HG03571 (cell line): ENCODE data around the gene MAPKAPK2.
"Not testable (repeated sequence)": the region's sequence is repeated elsewhere in the genome, so short reads cannot be mapped to it uniquely, and the experiment has no call there.

ENCODE experiments used
- ATAC-seq: cut with Tn5 transposase; IDR thresholded peaks from one replicate; pipeline ENCODE4 v1.9.1; 2021; ENCODE audit not compliant: unreplicated experiment

Gene MAPKAPK2

DNA sequence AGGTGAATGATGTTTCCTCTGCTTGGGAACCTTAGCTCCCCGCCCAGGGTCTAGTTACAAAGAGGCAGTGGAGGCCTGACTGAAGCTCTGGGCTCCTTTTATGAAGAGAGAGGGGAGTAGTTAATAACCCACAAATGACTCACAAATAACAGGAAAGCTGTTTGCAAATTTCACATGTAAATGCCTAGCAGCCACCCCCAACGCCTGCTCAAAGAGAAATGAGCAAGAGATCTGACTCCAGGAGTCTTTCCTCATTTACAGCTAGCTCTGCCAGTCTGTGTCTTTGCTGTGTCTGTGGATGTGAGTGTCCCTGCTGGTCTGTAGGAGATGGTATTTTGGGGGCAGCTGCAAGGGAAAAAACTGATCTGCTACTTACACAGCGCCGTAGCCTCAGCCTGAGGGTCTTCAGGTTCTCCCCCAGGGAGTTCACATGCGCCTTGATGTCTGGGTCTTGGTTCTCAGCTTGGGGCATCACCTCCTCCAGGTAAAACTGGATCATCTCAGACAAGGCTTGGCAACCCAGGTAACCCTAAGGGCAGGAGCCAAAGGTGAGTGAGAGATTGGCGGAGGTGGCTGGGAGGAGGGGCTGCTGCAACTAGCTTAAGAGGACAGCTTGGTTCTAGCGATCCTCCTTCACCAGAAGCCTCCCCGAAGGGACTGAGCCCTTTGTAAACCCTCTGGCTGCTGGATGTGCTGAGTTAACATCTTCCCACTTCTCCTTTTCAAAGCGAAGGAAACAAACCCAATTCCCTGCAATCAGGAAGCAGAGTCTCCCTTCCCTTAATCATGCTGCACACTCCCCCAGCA lies 86.0 kb downstream of the MAPKAPK2 start, which contains the start of gene IL19:
Gene IL19, plus strand, starts transcription at position 243 of the 807 bp plus-strand sequence. CDS start 65,890 bp downstream, outside the sequence.
- ATAC-seq, result no peak

DNA sequence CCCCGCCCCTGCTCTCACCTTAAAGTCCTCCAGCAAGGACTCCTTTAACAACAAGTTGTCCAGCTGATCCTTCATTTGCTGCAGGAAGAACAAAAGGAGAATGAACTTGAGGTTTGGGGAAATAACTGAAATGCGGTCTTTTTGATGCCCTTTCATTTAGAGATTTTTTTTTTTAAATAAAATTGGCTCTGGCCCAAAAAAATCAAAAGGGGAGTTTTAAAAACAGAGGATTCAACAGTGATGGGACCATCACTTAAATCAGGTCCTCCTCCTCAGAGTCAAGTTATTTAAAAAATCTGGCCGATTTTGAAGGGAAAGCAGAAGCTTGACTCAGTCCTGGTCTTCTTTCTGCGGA lies 86.6 kb downstream of the MAPKAPK2 start:
- ATAC-seq, result no peak

DNA sequence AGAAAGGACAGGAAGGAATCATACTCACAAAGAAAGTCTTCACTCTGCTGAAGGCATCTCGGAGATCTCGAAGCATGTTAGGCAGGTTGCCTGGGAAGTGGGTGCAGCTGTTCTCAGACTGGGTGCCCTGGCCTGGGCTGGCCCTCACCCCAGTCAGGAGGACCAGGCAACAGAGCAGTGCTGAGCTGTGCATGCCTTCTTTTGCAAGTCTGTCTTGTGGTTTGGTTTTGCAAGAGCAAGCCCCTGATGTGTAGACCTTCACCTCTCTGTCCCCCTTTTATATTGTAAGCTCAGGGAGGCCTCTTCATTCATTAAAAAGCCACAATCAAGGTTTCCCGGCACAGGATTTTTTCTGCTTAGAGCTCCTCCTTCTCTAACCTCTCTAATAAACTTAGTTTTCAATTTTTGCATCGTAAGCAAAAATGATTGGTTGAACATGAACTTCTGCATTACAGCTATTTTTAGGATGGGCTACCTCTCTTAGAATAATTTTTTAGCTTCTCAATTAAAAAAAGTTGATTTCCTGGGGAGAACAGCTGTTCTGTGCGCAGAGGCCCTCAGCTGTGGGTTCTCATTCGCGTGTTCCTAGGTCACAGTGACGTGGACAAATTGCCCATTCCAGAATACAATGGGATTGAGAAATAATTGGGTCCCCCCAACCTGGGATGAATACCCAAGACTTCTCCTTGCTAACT lies 87.7 kb downstream of the MAPKAPK2 start, which contains the start of gene IL10:
Gene IL10, minus strand, starts transcription at position 252 of the 695 bp plus-strand sequence. Its CDS starts 59 bp downstream, at position 193.
- no peak for ATAC-seq

DNA sequence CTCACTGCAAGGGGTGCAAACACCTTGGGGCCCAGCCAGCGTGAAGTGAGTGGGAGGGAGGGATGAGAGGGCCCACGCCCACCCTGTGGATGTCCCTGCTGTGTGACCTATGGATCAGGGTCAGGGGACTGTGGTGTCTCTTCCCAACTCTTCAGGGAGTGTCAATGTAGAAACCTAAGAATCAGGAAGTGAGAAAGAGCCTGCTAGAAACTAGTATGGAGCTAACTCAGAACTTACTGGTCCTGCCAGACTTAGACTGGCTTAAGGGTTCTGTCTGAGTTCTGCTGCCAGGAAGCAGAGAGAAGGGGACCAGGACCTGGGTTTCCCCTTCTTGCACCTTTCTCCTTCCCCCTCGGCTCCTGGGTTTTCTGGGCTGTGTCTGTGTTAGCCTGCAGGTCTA lies 89.4 kb downstream of the MAPKAPK2 start:
- ATAC-seq, result no peak

DNA sequence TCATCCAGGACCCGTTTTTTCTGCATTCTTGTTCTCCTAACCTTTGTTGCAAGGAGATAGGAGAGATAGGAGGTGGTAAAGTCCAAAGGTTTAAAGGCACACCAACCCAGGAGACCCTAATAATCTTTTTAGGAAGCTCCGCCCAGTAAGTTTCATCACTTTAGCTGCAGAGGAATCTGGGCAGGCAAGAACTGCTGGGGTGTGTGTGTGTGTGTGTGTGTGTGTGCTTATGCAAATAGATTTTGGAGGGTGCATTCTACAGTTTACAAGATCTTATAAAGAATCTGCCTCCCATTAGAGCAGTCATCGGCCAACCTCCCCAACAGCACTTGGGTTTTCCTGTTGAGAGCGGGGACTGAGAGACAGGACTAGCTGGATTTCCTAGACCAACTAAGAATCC lies 91.5 kb downstream of the MAPKAPK2 start:
- no peak for ATAC-seq

DNA sequence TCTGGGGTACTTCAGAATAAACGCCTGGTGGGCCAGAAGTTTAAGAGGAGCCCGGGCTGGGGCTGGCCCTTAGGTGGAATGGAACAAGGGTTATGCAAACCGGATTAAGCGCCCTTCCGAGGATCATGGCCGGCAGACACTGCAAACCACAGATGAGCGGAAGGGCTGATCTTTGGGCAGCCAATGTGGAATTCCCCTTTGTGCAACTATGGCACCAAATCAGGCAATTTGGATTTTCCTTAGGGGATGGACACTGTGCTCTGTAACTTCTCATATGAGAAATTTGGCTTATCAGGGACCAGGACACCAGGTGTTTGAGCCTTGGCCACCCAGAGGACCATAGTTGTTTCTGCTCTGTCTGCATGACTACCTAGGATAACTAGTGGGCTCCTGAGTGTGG lies 93.3 kb downstream of the MAPKAPK2 start:
- ATAC-seq, result no peak

DNA sequence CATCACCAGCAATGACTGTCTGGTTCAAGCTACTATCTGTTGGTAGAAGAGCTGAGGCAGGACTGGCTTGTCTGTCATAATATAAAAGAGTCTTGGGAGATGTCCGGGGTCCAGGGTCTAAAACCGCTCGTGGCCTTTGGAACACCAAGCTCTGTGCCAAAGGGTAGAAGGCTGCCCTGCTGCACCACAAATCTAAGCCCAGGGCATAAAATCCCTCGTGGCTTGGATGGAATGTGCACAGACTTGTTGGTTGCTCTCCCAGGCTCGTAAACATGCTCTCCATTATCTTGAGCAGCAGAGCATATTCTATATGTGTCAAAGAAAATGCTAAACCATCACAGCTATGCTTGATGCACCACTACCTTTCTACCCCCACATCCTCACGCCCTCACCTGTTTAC lies 94.2 kb downstream of the MAPKAPK2 start:
- not testable (repeated sequence) for ATAC-seq

DNA sequence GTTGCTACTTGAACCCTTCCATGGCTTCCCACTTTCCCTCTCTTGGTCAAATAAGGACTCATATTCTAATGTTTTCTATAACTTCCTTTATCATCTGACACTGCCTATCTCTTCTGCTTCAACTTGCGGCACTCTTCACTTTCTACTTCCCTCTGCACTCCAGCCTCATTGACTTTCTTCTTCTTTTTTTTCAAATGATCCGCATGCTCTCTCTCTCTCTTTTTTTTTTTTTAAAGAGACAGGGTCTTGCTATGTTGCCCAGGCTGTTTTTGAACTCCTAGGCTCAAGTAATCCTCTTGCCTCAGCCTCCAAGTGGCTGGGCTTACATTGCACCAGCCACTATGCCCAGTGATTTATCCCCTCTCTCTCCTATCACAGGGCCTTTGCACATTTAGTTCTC lies 94.9 kb downstream of the MAPKAPK2 start:
- ATAC-seq, result no peak

DNA sequence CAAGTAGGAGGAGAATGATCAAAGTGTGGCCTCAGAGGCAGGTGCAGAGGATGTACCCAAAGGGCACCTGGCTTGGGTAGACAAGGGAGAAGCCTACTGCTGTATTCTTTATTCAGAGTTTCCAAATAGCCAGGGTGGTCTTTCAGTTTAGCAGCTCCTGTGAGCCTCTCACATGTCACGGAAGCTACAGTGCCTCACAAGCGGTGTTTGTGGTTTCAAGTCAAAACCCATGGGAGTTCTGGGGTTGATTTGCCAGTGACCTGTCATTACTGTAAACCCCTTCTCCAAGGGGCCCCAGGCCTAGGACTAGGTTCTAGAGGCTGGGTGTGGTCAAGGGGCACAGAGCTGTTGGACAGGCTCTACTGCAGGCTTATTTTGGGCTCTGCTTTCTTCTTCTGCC lies 97.7 kb downstream of the MAPKAPK2 start:
- peak; percentile 68 for ATAC-seq

DNA sequence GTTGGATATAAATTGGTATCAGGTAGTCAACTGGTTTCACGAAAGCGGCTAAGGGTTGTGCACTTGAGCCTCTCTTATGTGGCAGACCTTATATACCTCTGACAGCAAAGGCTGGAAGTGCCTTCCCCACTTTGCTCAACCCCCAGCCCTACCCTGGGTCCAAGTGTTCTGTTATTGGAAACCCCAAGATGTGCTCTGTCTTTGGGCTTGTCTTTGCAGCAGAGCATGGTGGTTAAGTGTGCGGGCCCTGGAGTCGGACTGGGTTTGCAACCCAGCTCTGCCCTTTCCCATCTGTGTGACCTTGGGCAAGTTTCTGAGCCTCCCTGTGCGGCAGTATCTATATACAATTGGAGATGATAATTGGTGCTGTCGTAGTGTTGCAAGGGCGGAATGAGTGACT lies 98.8 kb downstream of the MAPKAPK2 start:
- ATAC-seq, result no peak
